Measurements from ENCODE around the gene MIA3.

The MIA3 gene

GRCh38 chr1:222711319-222712252 lies 93.7 kb downstream of the MIA3 start:
- Histone ChIP-seq H3K36me3 (ENCODE audit: insufficient read depth, low read length) (peaks cover 9% of the 10 kb centered on the region), H3K27me3 (ENCODE audit: insufficient read depth, low read length) (no peaks in the 10 kb centered on the region), H3K4me1 (ENCODE audit: insufficient read depth, low read length) (peaks cover 6% of the 10 kb centered on the region; the same call in 1 of the 2 replicates), H3K9ac (ENCODE audit: low read depth, low read length) (peak overlapping the region; percentile 87), H3K9me3 (ENCODE audit: insufficient read depth, low read depth, low read length) (no peaks in the 10 kb centered on the region), H3K27ac (ENCODE audit: low read depth, low read length) (peak overlapping the region; percentile 34), H3K4me3 (ENCODE audit: low read length) (peak overlapping the region; percentile 96)
- WGBS: under 1% methylated on average over 41 of the region's 42 CpGs

DNA sequence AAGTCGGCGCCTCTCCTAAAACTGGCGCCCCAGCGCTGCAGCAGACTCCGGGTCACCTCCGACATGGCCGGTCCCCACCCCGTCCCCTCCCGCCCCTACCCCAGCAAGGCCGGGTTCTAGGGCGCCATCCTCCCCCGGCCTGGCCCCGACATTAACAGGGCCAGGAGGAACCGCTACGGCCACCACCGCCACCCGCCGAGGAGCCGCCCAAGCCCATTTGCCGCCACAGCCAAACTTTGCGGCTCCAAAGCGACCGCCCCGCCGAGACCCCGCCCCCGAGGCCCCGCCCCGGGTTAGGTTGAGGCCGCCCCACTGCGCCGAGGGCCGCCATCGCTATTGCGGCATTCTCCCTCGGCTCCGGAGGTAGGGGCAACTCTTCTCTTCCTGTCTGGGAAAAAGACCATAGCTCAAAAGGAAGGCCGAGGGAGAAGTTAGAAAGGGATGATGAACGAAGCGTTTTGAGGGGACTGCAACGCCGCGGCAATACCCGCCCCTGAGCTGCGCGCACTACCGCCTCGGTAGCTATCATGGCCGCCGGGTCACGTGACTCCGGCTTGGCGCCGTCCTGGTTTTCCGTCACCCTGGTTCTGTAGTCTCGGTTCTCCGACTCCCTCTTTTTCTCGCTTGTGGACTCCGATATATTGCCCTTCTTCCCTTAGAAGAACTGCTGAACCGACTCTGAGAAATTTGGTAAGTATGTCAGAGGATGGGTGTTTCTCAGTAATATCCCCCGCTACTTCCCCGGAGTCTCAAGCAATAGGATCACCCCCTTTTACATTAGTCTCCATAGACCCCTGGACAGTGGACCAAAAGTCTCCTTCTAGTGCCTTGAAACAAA lies 94.6 kb downstream of the MIA3 start, which contains the start of the genes AIDA and BROX:
Gene AIDA, minus strand, starts transcription at position 239 of the 838 bp plus-strand sequence. Its CDS starts 174 bp downstream, at position 65.
Gene BROX, plus strand, starts transcription at position 312 of the 838 bp plus-strand sequence. CDS start 3,136 bp downstream, outside the sequence.
- peaks cover 18% of the 10 kb centered on the region for H3K36me3 ChIP-seq (ENCODE audit: insufficient read depth, low read length)
- peaks cover 6% of the 10 kb centered on the region; the same call in 1 of the 2 replicates for H3K4me1 ChIP-seq (ENCODE audit: insufficient read depth, low read length)
- peak within 1 kb of the TSS; percentile 96 for H3K4me3 ChIP-seq (ENCODE audit: low read length)
- no peaks in the 10 kb centered on the region for H3K27me3 ChIP-seq (ENCODE audit: insufficient read depth, low read length)
- no peaks in the 10 kb centered on the region for H3K9me3 ChIP-seq (ENCODE audit: insufficient read depth, low read depth, low read length)
- under 1% methylated on average over 50 of the region's 62 CpGs for WGBS
- peak within 1 kb of the TSS; percentile 97 for H3K27ac ChIP-seq (ENCODE audit: low read depth, low read length)
- H3K9ac ChIP-seq (ENCODE audit: low read depth, low read length): peak within 1 kb of the TSS; percentile 92

DNA sequence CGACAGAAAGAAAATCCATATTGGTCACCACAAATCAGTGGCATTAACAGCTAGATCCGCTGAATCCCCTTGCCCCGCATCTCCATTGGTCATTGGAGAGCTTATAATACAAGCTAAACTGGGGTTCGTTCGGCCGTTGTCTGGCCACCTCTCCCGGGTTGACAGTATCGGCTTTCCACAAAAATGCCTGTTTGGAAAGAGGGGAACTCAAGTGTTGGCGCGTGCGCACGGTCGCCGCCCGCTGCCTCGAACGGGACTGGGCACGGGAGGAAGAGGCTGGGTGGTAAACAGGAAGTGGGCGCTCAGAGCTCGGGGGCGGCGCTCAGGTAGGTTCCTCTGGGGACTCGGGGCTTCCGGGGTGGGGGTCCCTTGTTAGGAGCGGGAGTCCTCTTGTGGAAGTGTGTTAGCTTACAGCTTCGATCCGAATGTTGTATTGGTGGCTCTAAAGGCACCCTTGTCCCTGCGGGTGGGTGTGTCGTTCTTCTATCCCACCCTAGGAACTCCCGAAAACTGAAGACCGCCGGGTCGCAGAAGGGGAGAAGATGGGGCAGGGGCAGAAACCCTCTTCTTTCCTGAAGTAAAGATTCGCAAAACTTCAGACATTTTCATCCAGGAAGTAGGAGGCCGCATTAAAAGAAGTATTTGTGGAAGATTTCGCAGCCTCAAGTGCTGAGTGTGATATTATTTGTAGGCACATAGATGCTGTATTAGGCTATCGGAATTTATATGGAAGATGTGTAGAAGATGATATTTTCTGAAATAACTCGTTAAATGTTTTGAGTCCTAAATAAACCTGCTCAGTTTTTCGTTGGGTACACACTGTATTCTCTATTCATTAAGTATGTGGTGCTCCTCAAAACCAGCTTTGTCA lies 95.4 kb downstream of the MIA3 start:
- Histone ChIP-seq H3K27me3 (ENCODE audit: insufficient read depth, low read length) (no peaks in the 10 kb centered on the region), H3K4me1 (ENCODE audit: insufficient read depth, low read length) (peaks cover 6% of the 10 kb centered on the region; the same call in 1 of the 2 replicates), H3K4me3 (ENCODE audit: low read length) (peak overlapping the region; percentile 96), H3K9ac (ENCODE audit: low read depth, low read length) (peak overlapping the region; percentile 92), H3K36me3 (ENCODE audit: insufficient read depth, low read length) (peaks cover 19% of the 10 kb centered on the region), H3K9me3 (ENCODE audit: insufficient read depth, low read depth, low read length) (no peaks in the 10 kb centered on the region), H3K27ac (ENCODE audit: low read depth, low read length) (peak overlapping the region; percentile 97)
- WGBS: 2% methylated on average over 35 of the region's 39 CpGs

- H3K4me3 ChIP-seq (ENCODE audit: low read length): no peak overlapping the region
- H3K9ac ChIP-seq (ENCODE audit: low read depth, low read length): no peak overlapping the region
- H3K9me3 ChIP-seq (ENCODE audit: insufficient read depth, low read depth, low read length): no peaks in the 10 kb centered on the region
- H3K27me3 ChIP-seq (ENCODE audit: insufficient read depth, low read length): no peaks in the 10 kb centered on the region
- H3K4me1 ChIP-seq (ENCODE audit: insufficient read depth, low read length): no peaks in the 10 kb centered on the region
- 97% methylated on average over 2 of the region's 2 CpGs for WGBS
- H3K36me3 ChIP-seq (ENCODE audit: insufficient read depth, low read length): peaks cover 46% of the 10 kb centered on the region
- H3K27ac ChIP-seq (ENCODE audit: low read depth, low read length): no peak overlapping the region
These were observed 98.5 kb downstream of the MIA3 start for GRCh38 chr1:222716393-222716792.

Data from HUES64 (cell line).